Measurements from ENCODE around the gene COL6A1. TPM values are rescaled to one million over a fixed set of nuclear protein-coding genes. Genes with fewer than 3 reads are reported as not detected.

The COL6A1 gene
- total RNA-seq, 1 donor from 2014 or later = 270 TPM

- Histone ChIP-seq H3K4me3 (ENCODE audit: low read length in 3 of 3) (no peak overlapping the region), H3K27ac (ENCODE audit: low read depth, low read length) (no peak overlapping the region), H3K4me1 (ENCODE audit: control insufficient read depth in 3 of 3, insufficient read depth in 3 of 3, low read length in 3 of 3) (peaks cover 0 to 2% (median 0%) of the 10 kb centered on the region in 3 donors), H3K36me3 (ENCODE audit: control insufficient read depth in 3 of 3, insufficient read depth in 3 of 3, low read length in 3 of 3) (no peaks in the 10 kb centered on the region), H3K27me3 (ENCODE audit: control insufficient read depth in 3 of 3, insufficient read depth in 3 of 3, low read length in 3 of 3) (peaks cover 3 to 6% (median 6%) of the 10 kb centered on the region in 3 donors), H3K9me3 (ENCODE audit: control insufficient read depth in 3 of 3, low read length in 3 of 3) (no peaks in the 10 kb centered on the region), H3K9ac (ENCODE audit: low read depth in 1 of 3, low read length in 3 of 3) (no peak overlapping the region)
These were observed 43.7 kb downstream of the COL6A1 start for GRCh38 chr21:46025113-46025770.

- Histone ChIP-seq H3K9me3 (ENCODE audit: control insufficient read depth in 3 of 3, low read length in 3 of 3) (no peaks in the 10 kb centered on the region), H3K27me3 (ENCODE audit: control insufficient read depth in 3 of 3, insufficient read depth in 3 of 3, low read length in 3 of 3) (peaks cover 0 to 4% (median 0%) of the 10 kb centered on the region in 3 donors), H3K36me3 (ENCODE audit: control insufficient read depth in 3 of 3, insufficient read depth in 3 of 3, low read length in 3 of 3) (no peaks in the 10 kb centered on the region), H3K4me1 (ENCODE audit: control insufficient read depth in 3 of 3, insufficient read depth in 3 of 3, low read length in 3 of 3) (no peaks in the 10 kb centered on the region), H3K27ac (ENCODE audit: low read depth, low read length) (no peak overlapping the region), H3K4me3 (ENCODE audit: low read length in 3 of 3) (no peak overlapping the region), H3K9ac (ENCODE audit: low read depth in 1 of 3, low read length in 3 of 3) (no peak overlapping the region)
These were observed 46.4 kb downstream of the COL6A1 start for GRCh38 chr21:46027851-46028493.

- Histone ChIP-seq H3K9me3 (ENCODE audit: control insufficient read depth in 3 of 3, low read length in 3 of 3) (no peaks in the 10 kb centered on the region), H3K36me3 (ENCODE audit: control insufficient read depth in 3 of 3, insufficient read depth in 3 of 3, low read length in 3 of 3) (no peaks in the 10 kb centered on the region), H3K4me1 (ENCODE audit: control insufficient read depth in 3 of 3, insufficient read depth in 3 of 3, low read length in 3 of 3) (no peaks in the 10 kb centered on the region), H3K9ac (ENCODE audit: low read depth in 1 of 3, low read length in 3 of 3) (no peak overlapping the region), H3K4me3 (ENCODE audit: low read length in 3 of 3) (no peak overlapping the region), H3K27me3 (ENCODE audit: control insufficient read depth in 3 of 3, insufficient read depth in 3 of 3, low read length in 3 of 3) (peaks cover 0 to 3% (median 0%) of the 10 kb centered on the region in 3 donors), H3K27ac (ENCODE audit: low read depth, low read length) (no peak overlapping the region)
These were observed 47.1 kb downstream of the COL6A1 start for GRCh38 chr21:46028573-46029091.

- Histone ChIP-seq H3K27me3 (ENCODE audit: control insufficient read depth in 3 of 3, insufficient read depth in 3 of 3, low read length in 3 of 3) (peaks cover 0 to 3% (median 0%) of the 10 kb centered on the region in 3 donors), H3K9ac (ENCODE audit: low read depth in 1 of 3, low read length in 3 of 3) (no peak overlapping the region), H3K4me1 (ENCODE audit: control insufficient read depth in 3 of 3, insufficient read depth in 3 of 3, low read length in 3 of 3) (no peaks in the 10 kb centered on the region), H3K36me3 (ENCODE audit: control insufficient read depth in 3 of 3, insufficient read depth in 3 of 3, low read length in 3 of 3) (no peaks in the 10 kb centered on the region), H3K4me3 (ENCODE audit: low read length in 3 of 3) (no peak overlapping the region), H3K27ac (ENCODE audit: low read depth, low read length) (no peak overlapping the region), H3K9me3 (ENCODE audit: control insufficient read depth in 3 of 3, low read length in 3 of 3) (no peaks in the 10 kb centered on the region)
These were observed 47.8 kb downstream of the COL6A1 start for GRCh38 chr21:46029186-46029924.

- no peak overlapping the region for H3K4me3 ChIP-seq (ENCODE audit: low read length in 3 of 3)
- no peaks in the 10 kb centered on the region for H3K9me3 ChIP-seq (ENCODE audit: control insufficient read depth in 3 of 3, low read length in 3 of 3)
- H3K27me3 ChIP-seq (ENCODE audit: control insufficient read depth in 3 of 3, insufficient read depth in 3 of 3, low read length in 3 of 3) = peaks cover 0 to 3% (median 3%) of the 10 kb centered on the region in 3 donors
- H3K36me3 ChIP-seq (ENCODE audit: control insufficient read depth in 3 of 3, insufficient read depth in 3 of 3, low read length in 3 of 3) = no peaks in the 10 kb centered on the region
- no peak overlapping the region for H3K9ac ChIP-seq (ENCODE audit: low read depth in 1 of 3, low read length in 3 of 3)
- peaks cover 0 to 7% (median 4%) of the 10 kb centered on the region in 3 donors for H3K4me1 ChIP-seq (ENCODE audit: control insufficient read depth in 3 of 3, insufficient read depth in 3 of 3, low read length in 3 of 3)
- H3K27ac ChIP-seq (ENCODE audit: low read depth, low read length) = no peak overlapping the region
These were observed 49.9 kb downstream of the COL6A1 start for GRCh38 chr21:46031484-46031883.

- Histone ChIP-seq H3K4me3 (ENCODE audit: low read length in 3 of 3) (no peak overlapping the region), H3K27ac (ENCODE audit: low read depth, low read length) (no peak overlapping the region), H3K27me3 (ENCODE audit: control insufficient read depth in 3 of 3, insufficient read depth in 3 of 3, low read length in 3 of 3) (peaks cover 0 to 3% (median 3%) of the 10 kb centered on the region in 3 donors), H3K9ac (ENCODE audit: low read depth in 1 of 3, low read length in 3 of 3) (no peak overlapping the region), H3K4me1 (ENCODE audit: control insufficient read depth in 3 of 3, insufficient read depth in 3 of 3, low read length in 3 of 3) (peaks cover 0 to 7% (median 4%) of the 10 kb centered on the region in 3 donors), H3K9me3 (ENCODE audit: control insufficient read depth in 3 of 3, low read length in 3 of 3) (no peaks in the 10 kb centered on the region), H3K36me3 (ENCODE audit: control insufficient read depth in 3 of 3, insufficient read depth in 3 of 3, low read length in 3 of 3) (no peaks in the 10 kb centered on the region)
These were observed 50.5 kb downstream of the COL6A1 start for GRCh38 chr21:46032100-46032499.

- H3K27ac ChIP-seq (ENCODE audit: low read depth, low read length) = no peak overlapping the region
- H3K4me3 ChIP-seq (ENCODE audit: low read length in 3 of 3) = no peak overlapping the region
- no peaks in the 10 kb centered on the region for H3K9me3 ChIP-seq (ENCODE audit: control insufficient read depth in 3 of 3, low read length in 3 of 3)
- H3K4me1 ChIP-seq (ENCODE audit: control insufficient read depth in 3 of 3, insufficient read depth in 3 of 3, low read length in 3 of 3) = peaks cover 5 to 18% (median 7%) of the 10 kb centered on the region in 3 donors
- H3K9ac ChIP-seq (ENCODE audit: low read depth in 1 of 3, low read length in 3 of 3) = no peak overlapping the region
- H3K27me3 ChIP-seq (ENCODE audit: control insufficient read depth in 3 of 3, insufficient read depth in 3 of 3, low read length in 3 of 3) = peaks cover 3 to 9% (median 5%) of the 10 kb centered on the region in 3 donors
- H3K36me3 ChIP-seq (ENCODE audit: control insufficient read depth in 3 of 3, insufficient read depth in 3 of 3, low read length in 3 of 3) = no peaks in the 10 kb centered on the region
These were observed 52.1 kb downstream of the COL6A1 start for GRCh38 chr21:46033410-46034400.

- Histone ChIP-seq H3K4me1 (ENCODE audit: control insufficient read depth in 3 of 3, insufficient read depth in 3 of 3, low read length in 3 of 3) (peaks cover 7 to 20% (median 10%) of the 10 kb centered on the region in 3 donors), H3K27me3 (ENCODE audit: control insufficient read depth in 3 of 3, insufficient read depth in 3 of 3, low read length in 3 of 3) (peaks cover 6 to 19% (median 11%) of the 10 kb centered on the region in 3 donors), H3K9ac (ENCODE audit: low read depth in 1 of 3, low read length in 3 of 3) (no peak overlapping the region), H3K4me3 (ENCODE audit: low read length in 3 of 3) (no peak overlapping the region), H3K36me3 (ENCODE audit: control insufficient read depth in 3 of 3, insufficient read depth in 3 of 3, low read length in 3 of 3) (no peaks in the 10 kb centered on the region), H3K9me3 (ENCODE audit: control insufficient read depth in 3 of 3, low read length in 3 of 3) (no peaks in the 10 kb centered on the region), H3K27ac (ENCODE audit: low read depth, low read length) (peak overlapping the region; percentile 60)
These were observed 54.5 kb downstream of the COL6A1 start for GRCh38 chr21:46035809-46036695.

Measured in skeletal muscle tissue (tissue), 4 donors.